GM12872 (cell line): ENCODE measurements around the gene C13orf42.

Experiments
- TF ChIP-seq, protein P1 (sequence below): IDR thresholded peaks from 3 replicates; pipeline ENCODE4 v1.5.1; 2011; ENCODE audit warnings: low read depth, mild to moderate bottlenecking, low read length, moderate library complexity; ENCODE audit not compliant: insufficient read depth

Gene C13orf42

DNA sequence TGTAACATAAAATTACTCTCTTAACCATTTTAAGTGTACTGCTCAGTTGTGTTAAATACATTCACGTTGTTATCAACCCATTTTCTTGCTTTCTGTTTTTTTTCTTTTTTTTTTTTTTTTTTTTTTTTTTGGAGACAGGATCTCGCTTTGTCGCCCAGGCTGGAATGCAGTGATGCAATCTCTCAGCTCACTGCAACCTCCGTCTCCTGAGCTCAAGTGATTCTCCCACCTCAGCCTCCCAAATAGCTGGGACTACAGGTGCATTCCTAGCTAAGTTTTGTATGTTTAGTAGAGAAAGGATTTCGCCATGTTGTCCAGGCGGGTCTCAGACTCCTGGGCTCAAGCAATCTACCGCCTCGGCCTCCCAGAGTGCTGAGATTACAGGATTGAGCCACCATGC, 42.5 kb upstream of the C13orf42 start:
- TF ChIP-seq, protein P1, sequence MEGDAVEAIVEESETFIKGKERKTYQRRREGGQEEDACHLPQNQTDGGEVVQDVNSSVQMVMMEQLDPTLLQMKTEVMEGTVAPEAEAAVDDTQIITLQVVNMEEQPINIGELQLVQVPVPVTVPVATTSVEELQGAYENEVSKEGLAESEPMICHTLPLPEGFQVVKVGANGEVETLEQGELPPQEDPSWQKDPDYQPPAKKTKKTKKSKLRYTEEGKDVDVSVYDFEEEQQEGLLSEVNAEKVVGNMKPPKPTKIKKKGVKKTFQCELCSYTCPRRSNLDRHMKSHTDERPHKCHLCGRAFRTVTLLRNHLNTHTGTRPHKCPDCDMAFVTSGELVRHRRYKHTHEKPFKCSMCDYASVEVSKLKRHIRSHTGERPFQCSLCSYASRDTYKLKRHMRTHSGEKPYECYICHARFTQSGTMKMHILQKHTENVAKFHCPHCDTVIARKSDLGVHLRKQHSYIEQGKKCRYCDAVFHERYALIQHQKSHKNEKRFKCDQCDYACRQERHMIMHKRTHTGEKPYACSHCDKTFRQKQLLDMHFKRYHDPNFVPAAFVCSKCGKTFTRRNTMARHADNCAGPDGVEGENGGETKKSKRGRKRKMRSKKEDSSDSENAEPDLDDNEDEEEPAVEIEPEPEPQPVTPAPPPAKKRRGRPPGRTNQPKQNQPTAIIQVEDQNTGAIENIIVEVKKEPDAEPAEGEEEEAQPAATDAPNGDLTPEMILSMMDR = no peak

GRCh38 chr13:51152701-51153100, 41.6 kb upstream of the C13orf42 start:
- TF ChIP-seq, protein P1 = no peak

DNA sequence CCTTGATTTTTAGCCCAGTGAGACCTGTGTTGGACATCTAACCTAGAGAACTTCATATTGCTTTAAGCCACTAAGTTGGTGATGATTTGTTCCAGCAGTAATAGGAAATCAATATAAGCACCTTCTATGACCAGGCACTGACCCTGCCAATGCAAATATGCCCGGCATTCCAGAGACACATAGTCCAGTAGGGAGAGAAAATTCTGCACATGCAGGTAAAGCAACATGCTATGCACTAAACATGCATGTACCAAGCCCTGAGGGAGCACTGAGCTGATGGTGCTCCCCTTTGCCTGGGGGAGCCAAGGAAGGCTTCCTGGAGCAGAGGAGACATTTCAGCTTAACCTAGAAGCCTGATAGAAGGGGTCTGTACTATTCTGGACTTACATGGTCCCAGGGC, 40.4 kb upstream of the C13orf42 start:
- TF ChIP-seq, protein P1 = no peak

DNA sequence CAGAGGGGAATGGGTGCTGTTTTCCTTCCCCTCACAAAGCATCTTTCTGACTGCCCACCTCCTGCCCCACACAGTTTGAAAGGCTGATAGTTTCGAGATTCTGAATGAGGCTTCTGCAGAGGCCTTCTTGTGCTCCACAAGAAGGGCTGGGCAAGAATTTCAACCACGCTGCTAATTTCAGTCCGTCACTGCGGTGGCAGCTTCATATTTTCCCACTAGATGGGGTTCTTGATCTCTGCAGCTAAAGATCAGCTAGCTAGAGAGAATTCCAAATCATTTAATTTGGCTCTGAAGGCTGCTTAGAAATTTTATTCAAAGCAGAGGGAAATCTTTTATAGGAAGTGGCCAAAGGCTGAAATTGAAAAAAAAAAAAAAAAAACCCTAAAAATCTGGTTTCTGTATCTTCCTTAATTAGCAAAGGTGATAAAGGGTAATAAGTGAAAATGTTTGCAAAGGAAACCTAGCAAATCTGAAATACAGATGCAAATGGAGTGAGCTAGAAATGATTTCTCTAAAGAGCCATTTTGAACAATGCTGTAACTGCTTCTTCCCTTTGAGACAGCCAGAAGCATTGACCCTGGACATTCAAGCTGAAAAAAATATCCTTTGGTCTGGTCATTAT, 38.0 kb upstream of the C13orf42 start:
- TF ChIP-seq, protein P1 = peak; percentile 10; the same call in 1 of the 3 replicates

DNA sequence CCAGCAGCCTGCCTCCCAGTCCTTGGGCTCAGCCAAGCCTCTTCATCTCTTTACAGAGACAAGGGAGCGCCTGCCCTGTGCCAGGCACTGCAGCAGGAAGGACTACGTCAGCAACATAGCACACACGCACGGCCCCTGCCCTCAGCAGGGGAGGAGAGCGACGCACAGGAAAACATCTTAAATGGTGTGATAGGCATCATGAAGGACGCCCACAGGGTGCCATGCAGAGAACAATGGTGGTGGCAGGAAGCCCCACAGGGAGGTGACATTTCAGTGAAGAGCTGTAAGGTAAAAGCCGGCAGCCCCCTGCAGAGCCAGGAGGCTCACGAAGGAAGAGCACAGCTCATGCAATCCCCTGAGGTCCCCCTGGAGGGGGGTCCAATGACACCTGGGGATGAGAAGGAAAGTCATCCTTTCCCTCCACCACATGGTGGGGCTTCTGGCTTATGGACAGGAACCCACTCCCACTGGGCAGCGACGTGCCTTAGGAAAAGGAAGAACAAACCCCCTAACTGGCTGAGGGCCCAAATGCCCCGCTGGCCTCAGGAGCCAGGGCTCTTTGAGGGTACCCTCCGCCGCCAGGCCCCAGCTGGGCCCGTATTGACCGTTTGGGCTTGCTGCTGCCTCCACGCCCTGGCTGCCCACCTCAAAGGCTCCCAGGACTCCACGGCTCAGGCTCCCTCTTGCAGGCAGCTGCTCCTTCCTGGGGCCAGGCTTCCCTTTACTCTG, 37.3 kb upstream of the C13orf42 start:
- TF ChIP-seq, protein P1 = no peak

DNA sequence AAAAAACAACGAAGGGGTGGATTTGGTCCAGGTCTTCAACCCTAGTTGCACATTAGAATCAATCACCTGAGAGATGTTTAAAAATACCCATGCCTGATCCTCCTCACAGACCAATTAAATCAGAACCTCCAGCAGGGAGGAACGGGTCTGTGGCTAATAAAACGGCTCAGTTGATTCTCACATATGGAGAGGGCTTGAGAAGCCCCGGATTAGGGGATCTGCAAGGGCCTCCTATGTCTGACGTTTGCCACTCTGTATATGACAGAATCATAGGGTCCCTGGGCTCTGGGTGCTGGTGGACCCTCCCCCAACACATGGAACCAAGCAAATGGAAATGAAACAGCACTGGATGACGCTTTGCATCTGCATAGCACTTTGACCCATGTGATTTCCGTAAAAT, 36.7 kb upstream of the C13orf42 start:
- TF ChIP-seq, protein P1 = no peak

DNA sequence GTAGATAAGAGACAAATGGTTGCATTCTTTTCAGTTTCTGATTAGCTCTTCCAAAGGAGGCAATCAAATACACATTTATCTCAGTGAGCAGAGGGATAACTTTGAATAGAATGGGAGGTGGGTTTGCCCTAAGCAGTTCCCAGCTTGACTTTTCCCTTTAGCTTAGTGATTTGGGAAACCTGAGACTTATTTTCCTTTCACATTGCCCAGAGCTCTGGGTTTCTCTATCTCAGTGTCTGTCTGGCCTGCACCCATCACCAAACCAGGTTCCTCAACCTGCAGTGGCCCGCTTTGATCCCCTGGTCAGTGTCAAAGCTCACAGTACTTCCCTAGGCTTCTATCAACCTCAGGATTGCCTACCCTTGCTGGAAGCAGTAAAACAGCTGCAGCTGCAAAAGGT, 35.6 kb upstream of the C13orf42 start:
- TF ChIP-seq, protein P1 = no peak
